HG03135 (cell line): ENCODE measurements around the gene FAF1.

Experiments used
- ATAC-seq: cut with Tn5 transposase; IDR thresholded peaks from one replicate; pipeline ENCODE4 v1.9.1; 2021; ENCODE audit warnings: mild to moderate bottlenecking, moderate library complexity; ENCODE audit not compliant: unreplicated experiment

Gene FAF1

GRCh38 chr1:50508040-50508586 is 452.0 kb downstream of the FAF1 start:
- no peak for ATAC-seq

GRCh38 chr1:50505427-50505826 is 454.6 kb downstream of the FAF1 start:
- ATAC-seq, result no peak

GRCh38 chr1:50503515-50503914 is 456.6 kb downstream of the FAF1 start:
- no peak for ATAC-seq

- ATAC-seq, result no peak
Observed at GRCh38 chr1:50502147-50502546, 457.9 kb downstream of the FAF1 start.

- no peak for ATAC-seq
Observed at GRCh38 chr1:50497007-50497406, 463.1 kb downstream of the FAF1 start.

- no peak for ATAC-seq
Observed at GRCh38 chr1:50493710-50494109, 466.4 kb downstream of the FAF1 start.

GRCh38 chr1:50492142-50492541 is 467.9 kb downstream of the FAF1 start:
- no peak for ATAC-seq

GRCh38 chr1:50491142-50491541 is 468.9 kb downstream of the FAF1 start:
- no peak for ATAC-seq

GRCh38 chr1:50490640-50491039 is 469.4 kb downstream of the FAF1 start:
- no peak for ATAC-seq

- no peak for ATAC-seq
Observed at GRCh38 chr1:50488876-50489275, 471.2 kb downstream of the FAF1 start.

- ATAC-seq, result no peak
Observed at GRCh38 chr1:50488356-50488755, 471.7 kb downstream of the FAF1 start.

GRCh38 chr1:50487725-50488124 is 472.3 kb downstream of the FAF1 start:
- ATAC-seq, result no peak

GRCh38 chr1:50481142-50481736 is 478.8 kb downstream of the FAF1 start:
- ATAC-seq, result no peak

- peak; percentile 83 for ATAC-seq
Observed at GRCh38 chr1:50476800-50477199, 483.3 kb downstream of the FAF1 start.

GRCh38 chr1:50474859-50475809 is 484.9 kb downstream of the FAF1 start:
- no peak for ATAC-seq

GRCh38 chr1:50473513-50473912 is 486.6 kb downstream of the FAF1 start:
- no peak for ATAC-seq

GRCh38 chr1:50471967-50472366 is 488.1 kb downstream of the FAF1 start:
- no peak for ATAC-seq

GRCh38 chr1:50462964-50463363 is 497.1 kb downstream of the FAF1 start:
- ATAC-seq, result no peak

GRCh38 chr1:50458507-50458906 is 501.6 kb downstream of the FAF1 start:
- ATAC-seq, result no peak

- no peak for ATAC-seq
Observed at GRCh38 chr1:50454911-50455310, 505.2 kb downstream of the FAF1 start.

- ATAC-seq, result no peak
Observed at GRCh38 chr1:50453266-50453665, 506.8 kb downstream of the FAF1 start.

GRCh38 chr1:50452700-50453099 is 507.4 kb downstream of the FAF1 start:
- no peak for ATAC-seq
